HG03342 (cell line): ENCODE measurements around the gene ZSCAN2.

ENCODE experiments used
- ATAC-seq: cut with Tn5 transposase; IDR thresholded peaks from one replicate; pipeline ENCODE4 v1.9.1; 2021; ENCODE audit warnings: mild to moderate bottlenecking, moderate library complexity; ENCODE audit not compliant: unreplicated experiment

Gene ZSCAN2

DNA sequence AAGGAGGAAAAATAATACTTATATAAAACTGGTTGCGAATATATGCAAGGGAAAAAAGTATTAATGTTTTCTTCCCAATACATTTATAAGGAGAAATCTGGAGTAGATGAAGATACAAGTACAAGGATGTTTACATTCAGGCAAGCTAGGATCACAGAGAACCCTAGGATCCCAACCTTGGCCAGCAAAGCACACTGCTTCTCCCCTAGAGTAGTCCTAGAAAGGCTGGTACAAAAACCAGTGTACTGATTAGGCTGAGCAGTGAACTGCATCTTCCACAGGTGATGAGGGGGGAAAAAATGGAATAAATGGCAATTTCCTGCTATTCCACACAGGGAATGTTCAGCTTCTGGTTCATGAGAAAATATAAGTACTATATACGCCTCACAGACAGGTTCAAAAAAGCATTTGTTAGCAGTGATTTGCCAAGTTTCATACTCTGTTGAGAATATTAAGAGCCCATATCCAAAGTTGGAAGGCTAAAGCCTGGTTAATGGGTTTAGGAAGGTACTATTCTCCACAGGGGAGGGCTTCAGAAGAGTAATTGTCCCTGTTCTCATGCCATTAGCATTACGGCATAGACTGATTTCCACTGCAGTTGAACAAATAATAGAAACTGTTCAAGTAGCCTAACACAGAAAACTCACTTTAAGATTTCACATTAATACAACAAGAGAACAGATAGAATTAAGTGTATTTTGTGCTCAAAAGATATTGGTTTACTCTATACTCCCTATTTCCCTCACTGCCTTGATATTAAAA lies 67.6 kb downstream of the ZSCAN2 start:
- ATAC-seq, result no peak

DNA sequence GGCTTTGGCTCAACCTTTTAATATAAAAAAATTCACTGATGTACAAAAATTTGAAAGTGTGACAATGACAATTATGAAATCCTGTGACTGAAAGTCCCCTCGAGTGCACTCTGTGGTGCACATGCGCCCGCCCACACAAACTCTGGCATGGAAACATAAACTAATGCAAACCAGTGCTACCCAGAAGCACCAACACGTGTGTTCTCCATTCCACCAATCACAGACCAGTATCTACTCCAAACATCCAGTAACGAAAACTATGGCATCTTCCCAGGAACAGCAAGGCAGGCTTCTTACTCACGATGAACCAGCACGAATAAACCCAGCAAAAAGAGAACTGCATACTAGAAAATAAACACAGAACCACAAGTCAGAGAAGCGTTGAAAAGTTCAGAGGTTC lies 68.9 kb downstream of the ZSCAN2 start:
- no peak for ATAC-seq

DNA sequence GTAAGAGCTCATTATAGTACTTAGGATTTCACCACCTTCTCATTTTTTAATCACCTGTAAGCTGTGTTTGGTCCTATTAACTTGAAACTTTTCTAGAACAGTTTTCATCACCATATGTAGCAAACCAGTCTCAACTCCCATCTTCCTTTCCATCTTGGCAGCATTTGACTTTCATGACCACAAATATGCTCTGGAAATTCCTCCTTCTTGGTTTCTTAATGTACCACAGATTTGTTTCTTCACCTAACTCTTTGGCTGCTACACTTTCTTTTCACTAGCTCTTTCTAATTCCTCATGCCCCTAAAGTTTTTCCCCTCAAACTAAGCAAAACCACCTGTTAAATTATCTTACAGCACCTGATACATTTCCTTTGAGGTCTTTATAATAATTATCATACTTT lies 70.4 kb downstream of the ZSCAN2 start:
- no peak for ATAC-seq
